Liver (tissue), 3 donors: ENCODE data around the gene ALDOA.

Source experiments
- CTCF ChIP-seq: fragments of 150-350 bp; IDR thresholded peaks from 2 replicates; pipeline ENCODE4 v1.5.1; 2017; ENCODE audit warnings: improper control_type of control experiment, low read depth, low read length; ENCODE audit not compliant: missing input control
- GABPA ChIP-seq, 2 donors: IDR thresholded peaks in 1 of 2; conservative IDR thresholded peaks in 1 of 2; 2 replicates each; pipeline ENCODE4 v1.6.1; 2016; ENCODE audit warnings: antibody characterized with exemption in 2 of 2, mild to moderate bottlenecking in 1 of 2, moderate library complexity in 1 of 2
- HNF4A ChIP-seq, 2 donors: conservative IDR thresholded peaks; 2 replicates each; pipeline ENCODE4 v1.6.1; 2016; ENCODE audit warnings: antibody characterized with exemption in 2 of 2, mild to moderate bottlenecking in 2 of 2
- TAF1 ChIP-seq: conservative IDR thresholded peaks from 2 replicates; pipeline ENCODE4 v1.6.1; 2016; ENCODE audit warnings: antibody characterized with exemption, mild to moderate bottlenecking
- YY1 ChIP-seq: IDR thresholded peaks from 2 replicates; pipeline ENCODE4 v1.6.1; 2016; ENCODE audit warnings: antibody characterized with exemption, mild to moderate bottlenecking
- TF ChIP-seq, protein P1 (sequence below): IDR thresholded peaks from 2 replicates; pipeline ENCODE4 v1.6.1; 2016; ENCODE audit warnings: antibody characterized with exemption
- TF ChIP-seq, protein P2 (sequence below): IDR thresholded peaks from 2 replicates; pipeline ENCODE4 v1.6.1; 2016; ENCODE audit warnings: antibody characterized with exemption, mild to moderate bottlenecking
- TF ChIP-seq, protein P3 (sequence below): IDR thresholded peaks from 2 replicates; pipeline ENCODE4 v1.6.1; 2016; ENCODE audit warnings: antibody characterized with exemption
- donor health status: healthy.
- donor health status: healthy.

DNA sequence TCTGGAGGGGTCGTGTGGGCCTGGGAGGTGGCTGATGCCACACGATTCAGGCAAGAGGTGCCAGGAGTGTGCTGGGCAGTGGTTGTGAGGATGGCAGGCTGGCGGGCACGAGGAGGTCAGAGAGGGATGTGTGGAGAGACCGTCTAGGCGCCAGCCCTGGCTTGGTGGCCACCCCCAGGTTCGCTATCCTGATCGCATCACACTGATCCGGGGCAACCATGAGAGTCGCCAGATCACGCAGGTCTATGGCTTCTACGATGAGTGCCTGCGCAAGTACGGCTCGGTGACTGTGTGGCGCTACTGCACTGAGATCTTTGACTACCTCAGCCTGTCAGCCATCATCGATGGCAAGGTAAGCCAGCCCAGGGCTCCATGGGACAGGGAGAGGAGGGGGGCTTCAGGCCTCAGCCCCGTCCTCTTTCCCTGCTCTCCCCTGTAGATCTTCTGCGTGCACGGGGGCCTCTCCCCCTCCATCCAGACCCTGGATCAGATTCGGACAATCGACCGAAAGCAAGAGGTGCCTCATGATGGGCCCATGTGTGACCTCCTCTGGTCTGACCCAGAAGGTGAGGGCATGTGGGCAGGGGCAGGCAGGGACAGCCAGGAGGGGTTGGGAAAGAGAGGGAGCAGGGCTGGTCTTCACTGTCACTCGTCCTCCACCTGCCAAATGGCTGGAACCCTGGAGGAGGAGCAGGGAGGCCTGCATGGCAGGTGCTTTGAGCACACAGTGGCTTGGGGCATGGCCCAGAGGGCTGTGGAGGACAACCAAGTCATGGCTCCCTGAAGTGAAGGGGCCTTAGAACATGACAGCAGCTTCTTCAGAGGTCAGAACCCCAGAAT lies 17.9 kb downstream of the ALDOA start:
- TF ChIP-seq CTCF (no peak), YY1 (no peak), HNF4A (conservative IDR thresholded peaks at IDR 0.05) (no peak), TAF1 (no peak), GABPA (IDR thresholded peaks at IDR 0.05 in 1 of 2, conservative IDR thresholded peaks at IDR 0.05 in 1 of 2) (no peak)
- TF ChIP-seq, protein P1, sequence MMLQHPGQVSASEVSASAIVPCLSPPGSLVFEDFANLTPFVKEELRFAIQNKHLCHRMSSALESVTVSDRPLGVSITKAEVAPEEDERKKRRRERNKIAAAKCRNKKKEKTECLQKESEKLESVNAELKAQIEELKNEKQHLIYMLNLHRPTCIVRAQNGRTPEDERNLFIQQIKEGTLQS: no peak
- TF ChIP-seq, protein P2, sequence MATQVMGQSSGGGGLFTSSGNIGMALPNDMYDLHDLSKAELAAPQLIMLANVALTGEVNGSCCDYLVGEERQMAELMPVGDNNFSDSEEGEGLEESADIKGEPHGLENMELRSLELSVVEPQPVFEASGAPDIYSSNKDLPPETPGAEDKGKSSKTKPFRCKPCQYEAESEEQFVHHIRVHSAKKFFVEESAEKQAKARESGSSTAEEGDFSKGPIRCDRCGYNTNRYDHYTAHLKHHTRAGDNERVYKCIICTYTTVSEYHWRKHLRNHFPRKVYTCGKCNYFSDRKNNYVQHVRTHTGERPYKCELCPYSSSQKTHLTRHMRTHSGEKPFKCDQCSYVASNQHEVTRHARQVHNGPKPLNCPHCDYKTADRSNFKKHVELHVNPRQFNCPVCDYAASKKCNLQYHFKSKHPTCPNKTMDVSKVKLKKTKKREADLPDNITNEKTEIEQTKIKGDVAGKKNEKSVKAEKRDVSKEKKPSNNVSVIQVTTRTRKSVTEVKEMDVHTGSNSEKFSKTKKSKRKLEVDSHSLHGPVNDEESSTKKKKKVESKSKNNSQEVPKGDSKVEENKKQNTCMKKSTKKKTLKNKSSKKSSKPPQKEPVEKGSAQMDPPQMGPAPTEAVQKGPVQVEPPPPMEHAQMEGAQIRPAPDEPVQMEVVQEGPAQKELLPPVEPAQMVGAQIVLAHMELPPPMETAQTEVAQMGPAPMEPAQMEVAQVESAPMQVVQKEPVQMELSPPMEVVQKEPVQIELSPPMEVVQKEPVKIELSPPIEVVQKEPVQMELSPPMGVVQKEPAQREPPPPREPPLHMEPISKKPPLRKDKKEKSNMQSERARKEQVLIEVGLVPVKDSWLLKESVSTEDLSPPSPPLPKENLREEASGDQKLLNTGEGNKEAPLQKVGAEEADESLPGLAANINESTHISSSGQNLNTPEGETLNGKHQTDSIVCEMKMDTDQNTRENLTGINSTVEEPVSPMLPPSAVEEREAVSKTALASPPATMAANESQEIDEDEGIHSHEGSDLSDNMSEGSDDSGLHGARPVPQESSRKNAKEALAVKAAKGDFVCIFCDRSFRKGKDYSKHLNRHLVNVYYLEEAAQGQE: no peak
- TF ChIP-seq, protein P3, sequence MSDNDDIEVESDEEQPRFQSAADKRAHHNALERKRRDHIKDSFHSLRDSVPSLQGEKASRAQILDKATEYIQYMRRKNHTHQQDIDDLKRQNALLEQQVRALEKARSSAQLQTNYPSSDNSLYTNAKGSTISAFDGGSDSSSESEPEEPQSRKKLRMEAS: no peak
